SK-N-SH treated with all-trans-retinoic acid at 6 μM for 48 hours (cell line): ENCODE results near the gene G3BP1.

Experiments
- ATAC-seq: fragments of 200-7000 bp; cut with Tn5 transposase; 3 replicates; pipeline ENCODE4 v1.9.1; 2020; ENCODE audit warnings: mild to moderate bottlenecking, moderate library complexity
- ARNTL ChIP-seq: fragments of 450-650 bp; formaldehyde crosslinking; IDR thresholded peaks from 2 replicates; pipeline ENCODE4 v1.5.0; 2020; ENCODE audit warnings: low read depth, mild to moderate bottlenecking, moderate library complexity, borderline replicate concordance
- BACH2 ChIP-seq: fragments of 250-450 bp; sonication (Bioruptor Pico); IDR thresholded peaks from 2 replicates; pipeline ENCODE4 v1.9.0; 2021; ENCODE audit warnings: mild to moderate bottlenecking, borderline replicate concordance
- CREB5 ChIP-seq: fragments of 250-450 bp; sonication (Bioruptor Pico); IDR thresholded peaks from 2 replicates; pipeline ENCODE4 v1.5.1; 2020; ENCODE audit warnings: low read depth, mild to moderate bottlenecking, moderate library complexity
- CSRNP3 ChIP-seq: fragments of 250-450 bp; sonication (Bioruptor Pico); IDR thresholded peaks from 2 replicates; pipeline ENCODE4 v1.5.1; 2021; ENCODE audit warnings: mild to moderate bottlenecking, moderate library complexity
- ESRRG ChIP-seq: fragments of 250-450 bp; sonication (Bioruptor Pico); IDR thresholded peaks from 2 replicates; pipeline ENCODE4 v1.6.1; 2021; ENCODE audit warnings: mild to moderate bottlenecking
- GLIS3 ChIP-seq: fragments of 250-450 bp; sonication (Bioruptor Pico); IDR thresholded peaks from 2 replicates; pipeline ENCODE4 v1.5.0; 2020; ENCODE audit warnings: mild to moderate bottlenecking, moderate library complexity
- ISL1 ChIP-seq: fragments of 250-450 bp; sonication (Bioruptor Pico); IDR thresholded peaks from 2 replicates; pipeline ENCODE4 v2.1.2; 2022; ENCODE audit warnings: mild to moderate bottlenecking, moderate library complexity
- OSR1 ChIP-seq: fragments of 250-450 bp; sonication (Bioruptor Pico); IDR thresholded peaks from 2 replicates; pipeline ENCODE4 v1.8.0; 2022; ENCODE audit warnings: moderate library complexity, mild to moderate bottlenecking, inconsistent platforms
- POU6F1 ChIP-seq: fragments of 250-450 bp; sonication (Bioruptor Pico); IDR thresholded peaks from 2 replicates; pipeline ENCODE4 v1.8.0; 2021; ENCODE audit warnings: low read depth, mild to moderate bottlenecking, moderate library complexity, borderline replicate concordance
- PPARA ChIP-seq: fragments of 250-450 bp; sonication (Bioruptor Pico); IDR thresholded peaks from 2 replicates; pipeline ENCODE4 v1.5.0; 2020; ENCODE audit warnings: mild to moderate bottlenecking, borderline replicate concordance
- RARB ChIP-seq: fragments of 250-450 bp; sonication (Bioruptor Pico); IDR thresholded peaks from 2 replicates; pipeline ENCODE4 v1.8.0; 2021; ENCODE audit warnings: mild to moderate bottlenecking, moderate library complexity
- SNAI2 ChIP-seq: fragments of 250-450 bp; sonication (Bioruptor Pico); IDR thresholded peaks from 2 replicates; pipeline ENCODE4 v1.5.0; 2020; ENCODE audit warnings: mild to moderate bottlenecking, moderate library complexity
- TCF4 ChIP-seq: fragments of 250-450 bp; sonication (Bioruptor Pico); IDR thresholded peaks from 2 replicates; pipeline ENCODE4 v1.8.0; 2021; ENCODE audit warnings: mild to moderate bottlenecking, moderate library complexity, borderline replicate concordance
- TOX ChIP-seq: fragments of 250-450 bp; sonication (Bioruptor Pico); IDR thresholded peaks from 2 replicates; pipeline ENCODE4 v1.8.0; 2021; ENCODE audit warnings: mild to moderate bottlenecking, moderate library complexity, borderline replicate concordance
- TSHZ2 ChIP-seq: fragments of 250-450 bp; sonication (Bioruptor Pico); IDR thresholded peaks from 2 replicates; pipeline ENCODE4 v1.5.0; 2020; ENCODE audit warnings: mild to moderate bottlenecking, moderate library complexity
- ZC3H10 ChIP-seq: fragments of 250-450 bp; sonication (Bioruptor Pico); IDR thresholded peaks from 2 replicates; pipeline ENCODE4 v1.5.1; 2021; ENCODE audit warnings: mild to moderate bottlenecking, moderate library complexity
- ZFP3 ChIP-seq: fragments of 250-450 bp; sonication (Bioruptor Pico); IDR thresholded peaks from 2 replicates; pipeline ENCODE4 v1.5.0; 2020; ENCODE audit warnings: mild to moderate bottlenecking, moderate library complexity
- ZFP30 ChIP-seq: fragments of 450-650 bp; formaldehyde crosslinking; IDR thresholded peaks from 2 replicates; pipeline ENCODE4 v1.5.0; 2022; ENCODE audit warnings: mild to moderate bottlenecking, moderate library complexity
- ZNF70 ChIP-seq: fragments of 450-650 bp; formaldehyde crosslinking; IDR thresholded peaks from 2 replicates; pipeline ENCODE4 v1.5.0; 2020; ENCODE audit warnings: mild to moderate bottlenecking, moderate library complexity
- ZNF8 ChIP-seq: fragments of 450-650 bp; formaldehyde crosslinking; IDR thresholded peaks from 2 replicates; pipeline ENCODE4 v1.5.0; 2020; ENCODE audit warnings: mild to moderate bottlenecking, moderate library complexity

The G3BP1 gene

GRCh38 chr5:151773951-151774350 lies 2.2 kb downstream of the G3BP1 start:
- no peak for ATAC-seq
- TF ChIP-seq GLIS3 (CRISPR knock-in tag) (no peak), BACH2 (no peak), OSR1 (CRISPR knock-in tag) (no peak), ESRRG (CRISPR knock-in tag) (no peak), ZNF8 (CRISPR knock-in tag) (no peak), TOX (CRISPR knock-in tag) (no peak), POU6F1 (CRISPR knock-in tag) (no peak), TSHZ2 (CRISPR knock-in tag) (no peak), CREB5 (CRISPR knock-in tag) (no peak), ZFP30 (CRISPR knock-in tag) (no peak), ZNF70 (no peak), PPARA (CRISPR knock-in tag) (no peak)

GRCh38 chr5:151775025-151775606 lies 3.4 kb downstream of the G3BP1 start:
- ATAC-seq = no peak
- no peak for TF ChIP-seq ZNF8 (CRISPR knock-in tag)
- TF ChIP-seq ISL1 = no peak
- no peak for TF ChIP-seq RARB (CRISPR knock-in tag)
- no peak for TF ChIP-seq BACH2
- no peak for TF ChIP-seq PPARA (CRISPR knock-in tag)
- no peak for TF ChIP-seq ARNTL
- TF ChIP-seq POU6F1 (CRISPR knock-in tag) = no peak
- TF ChIP-seq ZNF70 = no peak
- no peak for TF ChIP-seq OSR1 (CRISPR knock-in tag)
- no peak for TF ChIP-seq ZC3H10 (CRISPR knock-in tag)
- no peak for TF ChIP-seq SNAI2 (CRISPR knock-in tag)
- no peak for TF ChIP-seq CSRNP3
- no peak for TF ChIP-seq ESRRG (CRISPR knock-in tag)
- TF ChIP-seq TCF4 (CRISPR knock-in tag) = no peak
- TF ChIP-seq ZFP3 (CRISPR knock-in tag) = no peak
- TF ChIP-seq CREB5 (CRISPR knock-in tag) = no peak
